ENCODE measurements around the gene BMI1. TPM values are rescaled to one million over a fixed set of nuclear protein-coding genes. Genes with fewer than 3 reads are reported as not detected.

Gene BMI1
- total and polyA plus RNA-seq, 2 experiments from 2014 or later, result 25.5 to 59.8 TPM

GRCh38 chr10:22379059-22379458, 58.2 kb downstream of the BMI1 start:
- Histone ChIP-seq H3K36me3 (replicated peaks; ENCODE audit: insufficient read depth, low read depth) (no peaks in the 10 kb centered on the region), H2AFZ (no peak overlapping the region), H3K4me3 (no peak overlapping the region), H4K20me1 (ENCODE audit: insufficient read depth, poor library complexity, severe bottlenecking) (no peaks in the 10 kb centered on the region), H3K4me1 (ENCODE audit: insufficient read depth) (no peaks in the 10 kb centered on the region), H3K27me3 (no peaks in the 10 kb centered on the region), H3K79me2 (no peaks in the 10 kb centered on the region), H3K27ac (no peak overlapping the region), H3K4me2 (no peak overlapping the region), H3K9me3 (ENCODE audit: low read depth) (no peaks in the 10 kb centered on the region), H3K9me2 (replicated peaks; ENCODE audit: insufficient read depth) (no peaks in the 10 kb centered on the region)
- DNase-seq (ENCODE audit: low spot score), result no peak
- WGBS (ENCODE audit: low lambda C conversion rate, missing lambda C conversion rate), result 84% methylated on average over 3 of the region's 3 CpGs
- TF ChIP-seq EZH2phosphoT487 (IDR thresholded peaks at IDR 0.05; ENCODE audit: low read depth, severe bottlenecking, unreplicated experiment), result no peak

Small RNAs within 50 kb of the gene (small RNA-seq; reads per million reads assigned to genes)
- gene AL158211.3, result not detected

Other genes with a start within 250 kb of the BMI1 start
- gene EBLN1, start 103.1 kb upstream of the BMI1 start, total RNA-seq, result not detected in 2 replicates
- not detected in 2 replicates for gene EBLN1, start 103.1 kb upstream of the BMI1 start, polyA plus RNA-seq
- gene COMMD3, start 4.7 kb upstream of the BMI1 start, total RNA-seq, result 50.1 and 55.1 TPM in 2 replicates
- gene COMMD3, start 4.7 kb upstream of the BMI1 start, polyA plus RNA-seq, result 91.2 and 92.3 TPM in 2 replicates
- gene SPAG6, start 24.4 kb downstream of the BMI1 start, total RNA-seq, result 0.17 and 0.28 TPM in 2 replicates
- gene SPAG6, start 24.4 kb downstream of the BMI1 start, polyA plus RNA-seq, result 0.24 TPM in 1 of 2 replicates, not detected in the other